ENCODE measurements around the gene NYNRIN. TPM values are rescaled to one million over a fixed set of nuclear protein-coding genes. Genes with fewer than 3 reads are reported as not detected.

The NYNRIN gene
- total and polyA plus RNA-seq, 2 of the 4 experiments (the other 2 are of a cell fraction), result 2.2 to 5.4 TPM

DNA sequence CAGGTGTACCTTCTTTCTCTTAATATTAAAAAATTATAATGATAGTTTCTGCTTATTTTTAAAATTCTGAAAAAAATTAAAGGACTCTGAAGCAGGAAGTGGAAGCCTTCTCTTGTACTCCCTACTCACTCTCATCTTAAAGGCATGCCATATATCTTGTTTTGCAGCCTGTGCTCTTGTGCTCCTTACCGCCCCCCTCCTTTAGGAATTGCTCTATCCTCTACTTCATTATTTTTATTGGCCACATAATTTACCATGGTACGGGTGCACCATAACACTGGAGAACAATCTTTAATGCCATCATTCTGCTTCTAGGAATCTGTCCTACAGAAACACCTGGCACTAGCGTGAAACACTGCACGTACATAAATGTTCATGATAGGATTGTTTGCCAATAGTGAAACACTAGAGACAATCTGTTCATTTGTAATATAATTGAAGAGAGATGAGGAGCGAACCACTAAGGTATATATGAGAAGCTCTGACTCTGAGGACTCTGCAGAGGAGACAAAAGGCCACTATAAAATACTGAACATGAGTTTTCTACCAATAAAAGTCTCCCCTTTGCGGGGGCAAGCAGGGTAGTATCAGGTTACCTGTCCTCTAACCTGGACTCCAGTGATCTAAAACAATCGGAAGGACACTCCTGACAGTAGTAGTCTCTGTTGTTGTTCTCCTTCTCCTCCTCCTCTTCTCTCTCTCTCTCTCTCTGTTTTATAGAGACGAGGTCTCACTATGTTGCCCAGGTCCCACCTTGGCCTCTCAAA, 6.3 kb upstream of the NYNRIN start:
- TF ChIP-seq SMC3 (IDR thresholded peaks at IDR 0.05; ENCODE audit: low read depth, low read length), result no peak
- TF ChIP-seq RFX5 (IDR thresholded peaks at IDR 0.05; ENCODE audit: low read depth, low read length), result no peak
- no peak for TF ChIP-seq FOS (IDR thresholded peaks at IDR 0.05; ENCODE audit: low read depth, low read length)
- TF ChIP-seq MAZ (IDR thresholded peaks at IDR 0.05; ENCODE audit: borderline replicate concordance, low read depth, low read length), result 0 out of 2 replicates have a peak, but pooled peaks have one; percentile 41
- TF ChIP-seq, protein P1, sequence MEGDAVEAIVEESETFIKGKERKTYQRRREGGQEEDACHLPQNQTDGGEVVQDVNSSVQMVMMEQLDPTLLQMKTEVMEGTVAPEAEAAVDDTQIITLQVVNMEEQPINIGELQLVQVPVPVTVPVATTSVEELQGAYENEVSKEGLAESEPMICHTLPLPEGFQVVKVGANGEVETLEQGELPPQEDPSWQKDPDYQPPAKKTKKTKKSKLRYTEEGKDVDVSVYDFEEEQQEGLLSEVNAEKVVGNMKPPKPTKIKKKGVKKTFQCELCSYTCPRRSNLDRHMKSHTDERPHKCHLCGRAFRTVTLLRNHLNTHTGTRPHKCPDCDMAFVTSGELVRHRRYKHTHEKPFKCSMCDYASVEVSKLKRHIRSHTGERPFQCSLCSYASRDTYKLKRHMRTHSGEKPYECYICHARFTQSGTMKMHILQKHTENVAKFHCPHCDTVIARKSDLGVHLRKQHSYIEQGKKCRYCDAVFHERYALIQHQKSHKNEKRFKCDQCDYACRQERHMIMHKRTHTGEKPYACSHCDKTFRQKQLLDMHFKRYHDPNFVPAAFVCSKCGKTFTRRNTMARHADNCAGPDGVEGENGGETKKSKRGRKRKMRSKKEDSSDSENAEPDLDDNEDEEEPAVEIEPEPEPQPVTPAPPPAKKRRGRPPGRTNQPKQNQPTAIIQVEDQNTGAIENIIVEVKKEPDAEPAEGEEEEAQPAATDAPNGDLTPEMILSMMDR (conservative IDR thresholded peaks at IDR 0.05; ENCODE audit: low read depth, low read length), result peak; percentile 41
- no peak for TF ChIP-seq MAFK (IDR thresholded peaks at IDR 0.05; ENCODE audit: low read depth, low read length)
- Histone ChIP-seq H4K8ac (ENCODE audit: low read depth in 2 of 2, low read length in 2 of 2) (peak overlapping the region in 1 of 2 experiments; percentile 70; a peak in 1 of 4 replicates), H3K9me1 (ENCODE audit: insufficient read depth, low read length) (0 out of 2 replicates have a peak, but pooled peaks cover 2% of the 10 kb centered on the region), H2AFZ (replicated peaks; ENCODE audit: low read length, poor library complexity) (no peak overlapping the region), H4K5ac (ENCODE audit: low read depth, low read length) (no peak overlapping the region), H2BK120ac (ENCODE audit: low read depth, low read length) (no peak overlapping the region), H3K18ac (ENCODE audit: low read depth, low read length) (no peak overlapping the region; the same call in 1 of the 2 replicates), H3K9ac (ENCODE audit: low read depth, low read length) (no peak overlapping the region), H3K56ac (ENCODE audit: extremely low read depth, insufficient read depth, low read length) (no peak overlapping the region), H2BK20ac (ENCODE audit: low read depth, low read length) (no peak overlapping the region), H3K23ac (ENCODE audit: low read depth, low read length) (no peak overlapping the region), H2BK15ac (ENCODE audit: low read depth, low read length) (no peak overlapping the region), H3K27me3 (ENCODE audit: control insufficient read depth, insufficient read depth, low read length) (peaks cover 2% of the 10 kb centered on the region; the same call in 1 of the 2 replicates), H3K4me1 (ENCODE audit: control insufficient read depth, insufficient read depth, low read length) (peaks cover 7% of the 10 kb centered on the region), H3K4ac (ENCODE audit: low read depth, low read length) (no peak overlapping the region), H2BK5ac (ENCODE audit: low read depth, low read length, poor library complexity, severe bottlenecking) (peak overlapping the region; percentile 78), H3K14ac (replicated peaks; ENCODE audit: low read depth, low read length) (no peak overlapping the region), H3K79me1 (ENCODE audit: low read depth in 1 of 2, low read length in 2 of 2) (no peaks in the 10 kb centered on the region), H3K27ac (ENCODE audit: insufficient read depth, low read length) (no peak overlapping the region), H4K20me1 (ENCODE audit: insufficient read depth, low read length) (no peaks in the 10 kb centered on the region), H3K4me2 (ENCODE audit: low read depth, low read length) (peak overlapping the region; percentile 40; the same call in 1 of the 2 replicates), H3K4me3 (ENCODE audit: insufficient read depth, low read depth, low read length) (no peak overlapping the region), H3K36me3 (ENCODE audit: control insufficient read depth, insufficient read depth, low read length) (no peaks in the 10 kb centered on the region), H2AK5ac (ENCODE audit: low read depth, low read length) (no peak overlapping the region), H3K9me3 (ENCODE audit: control insufficient read depth, insufficient read depth, low read length) (no peaks in the 10 kb centered on the region), H2AK9ac (replicated peaks; ENCODE audit: low read depth, low read length, poor library complexity) (no peak overlapping the region), H4K91ac (ENCODE audit: insufficient read depth, low read depth, low read length) (no peak overlapping the region)
- no TSS peak for BruUV-seq (replicated peaks)
- POLR2A ChIA-PET (ENCODE audit: unreplicated experiment), result no interaction called here
- peak; percentile 79 for ATAC-seq (ENCODE audit: low read depth)
- intact Hi-C loops (cut with micrococcal nuclease), result no loop called here
- WGBS, 2 experiments (ENCODE audit: extremely low coverage in 2 of 2, insufficient read length in 1 of 2), result 33% methylated on average over 1 of the region's 8 CpGs; no CpG with 5 or more reads in 1 of the 2 experiments
- CTCF ChIA-PET, result no interaction called here
- in situ Hi-C loops (cut with MboI; ENCODE audit: low sequenced_read_pairs), result no loop called here
- peak; percentile 67 for DNase-seq
- dilution Hi-C loops (cut with HindIII; ENCODE audit: low sequenced_read_pairs, unreplicated experiment), result no loop called here

All from IMR-90 (cell line).